HEK293 (cell line): ENCODE results near the gene AGFG1.

Experiments used
- ATF2 ChIP-seq: fragments of 450-650 bp; formaldehyde crosslinking; IDR thresholded peaks from 2 replicates; pipeline ENCODE4 v1.5.1; 2016; ENCODE audit warnings: missing biosample characterization, missing genetic modification characterization, low read depth
- SCRT1 ChIP-seq: fragments of 450-650 bp; formaldehyde crosslinking; IDR thresholded peaks from 2 replicates; pipeline ENCODE4 v1.5.1; 2016; ENCODE audit warnings: missing biosample characterization, missing genetic modification characterization, borderline replicate concordance
- ZNF560 ChIP-seq: fragments of 450-650 bp; formaldehyde crosslinking; IDR thresholded peaks from 2 replicates; pipeline ENCODE4 v1.5.1; 2017; ENCODE audit warnings: missing biosample characterization, missing genetic modification characterization, borderline replicate concordance
- ZNF585B ChIP-seq: fragments of 450-650 bp; formaldehyde crosslinking; IDR thresholded peaks from 2 replicates; pipeline ENCODE4 v1.5.1; 2016; ENCODE audit warnings: missing biosample characterization, missing genetic modification characterization
- TF ChIP-seq, protein P1 (sequence below): fragments of 450-650 bp; formaldehyde crosslinking; IDR thresholded peaks from 2 replicates; pipeline ENCODE4 v1.5.1; 2016; ENCODE audit warnings: missing biosample characterization, missing genetic modification characterization
- TF ChIP-seq, protein P2 (sequence below): fragments of 450-650 bp; formaldehyde crosslinking; IDR thresholded peaks from 2 replicates; pipeline ENCODE4 v1.5.1; 2016; ENCODE audit warnings: missing biosample characterization, missing genetic modification characterization, borderline replicate concordance

DNA sequence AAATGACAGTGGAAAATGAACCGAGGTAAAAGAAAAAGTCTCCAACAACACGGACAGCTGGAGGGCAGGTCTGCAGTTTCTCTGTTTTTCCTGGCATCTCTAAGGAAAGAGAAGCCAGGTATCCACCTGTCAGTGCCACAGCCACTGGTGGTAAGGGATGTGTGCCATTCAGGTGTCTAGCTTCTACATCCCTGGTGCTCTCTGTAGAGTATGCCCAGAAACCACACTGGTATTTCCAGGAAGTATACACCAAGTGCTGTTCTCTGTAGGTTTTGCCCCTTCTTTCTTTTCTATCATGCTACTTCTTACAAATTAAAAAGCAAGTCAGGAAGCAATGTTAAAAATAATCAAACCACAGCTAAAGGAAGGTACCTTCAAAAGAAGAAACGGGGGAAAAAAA is 7.6 kb upstream of the AGFG1 start:
- TF ChIP-seq ZNF560 (tag by site-specific recombination) (no peak), SCRT1 (tag by site-specific recombination) (no peak), ATF2 (tag by site-specific recombination) (no peak), ZNF585B (tag by site-specific recombination) (no peak)
- TF ChIP-seq, protein P1, sequence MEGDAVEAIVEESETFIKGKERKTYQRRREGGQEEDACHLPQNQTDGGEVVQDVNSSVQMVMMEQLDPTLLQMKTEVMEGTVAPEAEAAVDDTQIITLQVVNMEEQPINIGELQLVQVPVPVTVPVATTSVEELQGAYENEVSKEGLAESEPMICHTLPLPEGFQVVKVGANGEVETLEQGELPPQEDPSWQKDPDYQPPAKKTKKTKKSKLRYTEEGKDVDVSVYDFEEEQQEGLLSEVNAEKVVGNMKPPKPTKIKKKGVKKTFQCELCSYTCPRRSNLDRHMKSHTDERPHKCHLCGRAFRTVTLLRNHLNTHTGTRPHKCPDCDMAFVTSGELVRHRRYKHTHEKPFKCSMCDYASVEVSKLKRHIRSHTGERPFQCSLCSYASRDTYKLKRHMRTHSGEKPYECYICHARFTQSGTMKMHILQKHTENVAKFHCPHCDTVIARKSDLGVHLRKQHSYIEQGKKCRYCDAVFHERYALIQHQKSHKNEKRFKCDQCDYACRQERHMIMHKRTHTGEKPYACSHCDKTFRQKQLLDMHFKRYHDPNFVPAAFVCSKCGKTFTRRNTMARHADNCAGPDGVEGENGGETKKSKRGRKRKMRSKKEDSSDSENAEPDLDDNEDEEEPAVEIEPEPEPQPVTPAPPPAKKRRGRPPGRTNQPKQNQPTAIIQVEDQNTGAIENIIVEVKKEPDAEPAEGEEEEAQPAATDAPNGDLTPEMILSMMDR, result no peak
- TF ChIP-seq, protein P2, sequence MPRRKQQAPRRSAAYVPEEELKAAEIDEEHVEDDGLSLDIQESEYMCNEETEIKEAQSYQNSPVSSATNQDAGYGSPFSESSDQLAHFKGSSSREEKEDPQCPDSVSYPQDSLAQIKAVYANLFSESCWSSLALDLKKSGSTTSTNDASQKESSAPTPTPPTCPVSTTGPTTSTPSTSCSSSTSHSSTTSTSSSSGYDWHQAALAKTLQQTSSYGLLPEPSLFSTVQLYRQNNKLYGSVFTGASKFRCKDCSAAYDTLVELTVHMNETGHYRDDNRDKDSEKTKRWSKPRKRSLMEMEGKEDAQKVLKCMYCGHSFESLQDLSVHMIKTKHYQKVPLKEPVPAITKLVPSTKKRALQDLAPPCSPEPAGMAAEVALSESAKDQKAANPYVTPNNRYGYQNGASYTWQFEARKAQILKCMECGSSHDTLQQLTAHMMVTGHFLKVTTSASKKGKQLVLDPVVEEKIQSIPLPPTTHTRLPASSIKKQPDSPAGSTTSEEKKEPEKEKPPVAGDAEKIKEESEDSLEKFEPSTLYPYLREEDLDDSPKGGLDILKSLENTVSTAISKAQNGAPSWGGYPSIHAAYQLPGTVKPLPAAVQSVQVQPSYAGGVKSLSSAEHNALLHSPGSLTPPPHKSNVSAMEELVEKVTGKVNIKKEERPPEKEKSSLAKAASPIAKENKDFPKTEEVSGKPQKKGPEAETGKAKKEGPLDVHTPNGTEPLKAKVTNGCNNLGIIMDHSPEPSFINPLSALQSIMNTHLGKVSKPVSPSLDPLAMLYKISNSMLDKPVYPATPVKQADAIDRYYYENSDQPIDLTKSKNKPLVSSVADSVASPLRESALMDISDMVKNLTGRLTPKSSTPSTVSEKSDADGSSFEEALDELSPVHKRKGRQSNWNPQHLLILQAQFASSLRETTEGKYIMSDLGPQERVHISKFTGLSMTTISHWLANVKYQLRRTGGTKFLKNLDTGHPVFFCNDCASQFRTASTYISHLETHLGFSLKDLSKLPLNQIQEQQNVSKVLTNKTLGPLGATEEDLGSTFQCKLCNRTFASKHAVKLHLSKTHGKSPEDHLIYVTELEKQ, result no peak
